NCI-H82 treated with DMSO at 0.1 percent for 48 hours (cell line): ENCODE data around the gene RBM20.

Source experiments
- DNase-seq: peaks from one replicate; lab custom pipeline; 2025; ENCODE audit not compliant: unreplicated experiment; lab: John Stamatoyannopoulos, UW

Gene RBM20

DNA sequence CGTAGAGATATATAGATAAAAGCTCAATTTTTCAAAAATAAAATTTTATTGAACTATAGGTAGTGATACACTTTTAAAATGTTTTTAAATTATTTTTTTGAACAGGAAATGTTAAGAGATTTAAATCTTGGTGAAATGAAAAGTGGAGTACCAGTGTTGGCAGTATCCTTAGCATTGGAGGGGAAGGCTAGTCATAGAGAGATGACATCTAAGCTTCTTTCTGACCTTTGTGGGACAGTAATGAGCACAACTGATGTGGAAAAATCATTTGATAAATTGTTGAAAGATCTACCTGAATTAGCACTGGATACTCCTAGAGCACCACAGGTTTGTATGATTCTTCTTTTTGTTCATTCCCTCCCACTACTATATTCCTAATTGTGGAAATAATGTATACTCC, 243.4 kb downstream of the RBM20 start:
- no peak for DNase-seq
